CD14-positive monocyte (primary cell): ENCODE results near the gene SMAD3. TPM values are rescaled to one million over a fixed set of nuclear protein-coding genes. Genes with fewer than 3 reads are reported as not detected.
"Not testable (repeated sequence)": the region's sequence is repeated elsewhere in the genome, so short reads cannot be mapped to it uniquely, and the experiment has no call there.

Experiments
- DNase-seq, 3 donors: peaks; one replicate each; pipeline ENCODE4 v3.0.0-alpha.2; 2011 to 2022
- H2AFZ ChIP-seq: 2 replicates; pipeline ENCODE4 v1.6.0; 2012; ENCODE audit warnings: mild to moderate bottlenecking, low read depth, low read length, inconsistent platforms; ENCODE audit not compliant: insufficient read depth, poor library complexity, severe bottlenecking
- H3K27ac ChIP-seq, 2 donors: 1 replicate in 1 of 2; 2 replicates in 1 of 2; pipeline ENCODE4 v1.5.1; 2012 to 2013; ENCODE audit warnings: low read length in 2 of 2, control low read depth in 1 of 2, inconsistent platforms in 1 of 2, low read depth in 1 of 2, mild to moderate bottlenecking in 1 of 2
- H3K27me3 ChIP-seq, 2 donors: one replicate each; pipeline versions ENCODE4 v1.6.0 to v1.6.1; 2011 to 2013; ENCODE audit warnings: low read length in 2 of 2; ENCODE audit not compliant: control insufficient read depth in 2 of 2, insufficient read depth in 2 of 2
- H3K36me3 ChIP-seq, 2 donors: replicated peaks in 1 of 2; 1 replicate in 1 of 2; 2 replicates in 1 of 2; pipeline versions ENCODE4 v1.5.1 to v1.6.1; 2012 to 2013; ENCODE audit warnings: low read length in 2 of 2, control low read depth in 1 of 2, inconsistent platforms in 1 of 2, mild to moderate bottlenecking in 1 of 2; ENCODE audit not compliant: insufficient read depth in 2 of 2, control insufficient read depth in 1 of 2
- H3K4me1 ChIP-seq, 2 donors: 1 replicate in 1 of 2; 2 replicates in 1 of 2; pipeline versions ENCODE4 v1.5.1 to v1.6.1; 2012 to 2013; ENCODE audit warnings: low read length in 2 of 2, control low read depth in 1 of 2, inconsistent platforms in 1 of 2, mild to moderate bottlenecking in 1 of 2, moderate library complexity in 1 of 2; ENCODE audit not compliant: insufficient read depth in 2 of 2, control insufficient read depth in 1 of 2
- H3K4me2 ChIP-seq: replicated peaks from 2 replicates; pipeline ENCODE3; 2012; ENCODE audit warnings: low read length, moderate library complexity, mild to moderate bottlenecking; ENCODE audit not compliant: poor library complexity, severe bottlenecking; ENCODE audit errors: extremely low read depth
- H3K4me3 ChIP-seq, 3 experiments: fragments of 200-600 bp in 1 of 3; sonication (generic) in 1 of 3; replicated peaks in 1 of 3; 1 replicate in 2 of 3; 2 replicates in 1 of 3; pipeline ENCODE4 v1.5.1; 2011 to 2013; ENCODE audit warnings: low read length in 3 of 3, mild to moderate bottlenecking in 3 of 3, control low read depth in 2 of 3, low read depth in 2 of 3, inconsistent platforms in 1 of 3, moderate library complexity in 1 of 3
- H3K79me2 ChIP-seq: 2 replicates; pipeline ENCODE4 v1.6.0; 2012; ENCODE audit warnings: mild to moderate bottlenecking, control low read depth, inconsistent platforms, low read length, moderate library complexity; ENCODE audit not compliant: insufficient read depth
- H3K9ac ChIP-seq: 2 replicates; pipeline ENCODE4 v1.6.0; 2017; ENCODE audit warnings: low read length, mild to moderate bottlenecking; ENCODE audit not compliant: insufficient read depth, poor library complexity, severe bottlenecking
- H3K9me3 ChIP-seq, 2 donors: replicated peaks in 1 of 2; 1 replicate in 1 of 2; 2 replicates in 1 of 2; pipeline versions ENCODE4 v1.5.1 to v1.6.1; 2012 to 2013; ENCODE audit warnings: low read length in 2 of 2, control low read depth in 1 of 2; ENCODE audit not compliant: control insufficient read depth in 1 of 2, insufficient read depth in 1 of 2
- H4K20me1 ChIP-seq: 2 replicates; pipeline ENCODE4 v1.6.0; 2012; ENCODE audit warnings: mild to moderate bottlenecking, low read length, control low read depth, moderate library complexity; ENCODE audit not compliant: insufficient read depth
- H3K27ac Mint-ChIP-seq, 7 donors: one replicate each; pipeline ENCODE4 v1.8.0; 2020; ENCODE audit warnings: mild to moderate bottlenecking in 7 of 7, mixed read lengths in 7 of 7, moderate library complexity in 6 of 7, inconsistent platforms in 2 of 7
- H3K27me3 Mint-ChIP-seq, 3 donors: one replicate each; pipeline ENCODE4 v1.8.0; 2021 to 2022; ENCODE audit warnings: low read depth in 3 of 3, mild to moderate bottlenecking in 3 of 3, mixed read lengths in 3 of 3, moderate library complexity in 3 of 3, inconsistent platforms in 1 of 3
- H3K36me3 Mint-ChIP-seq, 2 donors: one replicate each; pipeline ENCODE4 v1.8.0; 2020; ENCODE audit warnings: mixed read lengths in 2 of 2, inconsistent platforms in 1 of 2, mild to moderate bottlenecking in 1 of 2
- H3K4me1 Mint-ChIP-seq: one replicate; pipeline ENCODE4 v1.8.0; 2020; ENCODE audit warnings: mild to moderate bottlenecking, mixed read lengths
- H3K4me3 Mint-ChIP-seq, 2 donors: one replicate each; pipeline ENCODE4 v1.8.0; 2020; ENCODE audit warnings: mild to moderate bottlenecking in 2 of 2, mixed read lengths in 2 of 2, moderate library complexity in 1 of 2
- H3K9me3 Mint-ChIP-seq, 7 donors: one replicate each; pipeline ENCODE4 v1.8.0; 2020 to 2022; ENCODE audit warnings: mixed read lengths in 7 of 7, mild to moderate bottlenecking in 6 of 7, moderate library complexity in 6 of 7, inconsistent platforms in 2 of 7
- WGBS: methylation state at CpG from one replicate; pipeline ENCODE4 v1.1.5; 2013; ENCODE audit warnings: missing lambda C conversion rate; ENCODE audit not compliant: insufficient coverage; 5-methylcytosine and 5-hydroxymethylcytosine counted together
- intact Hi-C, 2 donors: fragments of 100-400 bp; cut with micrococcal nuclease; formaldehyde crosslinking; loops; one replicate each; pipeline versions ENCODE4 v1.15.0 to v1.15.1; 2023
- polyA plus RNA-seq, 3 donors: library from polyadenylated mRNA; depleted of rRNA in 1 of 3; unstranded in 2 of 3; stranded (reverse) in 1 of 3; fragments of 300-500 nt in 2 of 3; fragments of >200 nt in 1 of 3; fragmentation: Illumina TruSeq in 2 of 3; gene quantifications; 1 replicate in 2 of 3; 2 replicates in 1 of 3; pipeline ENCODE4 v1.2.3, GENCODE V29; 2012 to 2021
- TF ChIP-seq, protein P1 (sequence below): fragments of 200-600 bp; IDR thresholded peaks from one replicate; pipeline ENCODE4 v1.8.0; 2022; ENCODE audit warnings: antibody characterized with exemption, mild to moderate bottlenecking

Gene SMAD3
- polyA plus RNA-seq, 3 donors, result 4.4 to 41.7 (median 5.4) TPM

DNA sequence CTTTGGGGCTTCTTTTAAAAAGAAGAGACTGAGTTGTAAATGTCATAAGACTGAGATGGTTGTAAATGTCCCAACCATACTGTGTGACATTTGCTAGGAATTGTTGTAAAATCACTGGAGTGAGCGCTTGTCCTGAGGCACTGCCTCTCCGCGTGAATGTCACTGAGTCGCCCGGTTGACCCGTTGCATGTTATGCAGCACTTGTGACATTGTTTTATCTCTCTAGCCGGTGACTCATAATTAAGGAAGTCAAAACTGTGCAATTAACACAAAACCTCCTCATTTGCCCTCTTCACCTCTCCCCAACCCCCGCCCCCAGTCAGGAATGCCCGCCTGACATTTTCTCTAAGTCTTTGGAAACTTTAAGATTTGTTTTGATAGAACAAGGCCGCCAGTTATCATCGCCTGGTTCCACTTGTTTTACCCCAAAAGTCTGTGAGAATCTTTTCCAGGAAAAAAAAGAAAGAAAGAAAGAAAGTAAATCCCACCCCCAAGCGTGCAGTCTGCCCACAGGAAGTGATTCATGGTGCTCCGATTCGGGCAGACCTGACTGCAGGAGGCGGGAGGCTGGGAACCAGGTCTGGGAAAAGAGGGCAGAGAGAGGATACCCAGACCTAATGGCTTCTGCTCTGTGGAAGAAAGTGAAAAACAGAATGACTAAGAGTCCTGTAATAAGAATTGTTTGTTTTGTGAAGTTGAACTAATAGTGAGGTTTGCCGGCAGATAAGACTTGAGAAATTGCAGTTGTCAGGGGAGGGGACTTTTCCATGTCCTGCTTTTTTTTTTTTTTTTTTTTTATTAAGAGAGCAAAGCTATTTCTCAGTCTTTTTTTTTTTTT is 84.8 kb downstream of the SMAD3 start:
- peaks cover 0 to 2% (median 0%) of the 10 kb centered on the region in 3 donors for H3K27me3 Mint-ChIP-seq
- H3K4me3 Mint-ChIP-seq, result peak overlapping the region; percentile 69 to 82
- 6% methylated on average over 8 of the region's 16 CpGs for WGBS
- H3K9me3 ChIP-seq, result no peaks in the 10 kb centered on the region
- H3K9me3 Mint-ChIP-seq, result no peaks in the 10 kb centered on the region
- peaks cover 0 to 9% of the 10 kb centered on the region in 2 donors for H3K36me3 ChIP-seq
- H3K27ac Mint-ChIP-seq, result peak overlapping the region; percentile 94 to 99 (median 98)
- H3K9ac ChIP-seq, result peak overlapping the region; percentile 43
- peaks cover 65% of the 10 kb centered on the region for H3K79me2 ChIP-seq
- DNase-seq, result peak; percentile 90 to 96 (median 94)
- peak overlapping the region in 2 of 3 experiments; percentile 2 to 31 for H3K4me3 ChIP-seq
- peak overlapping the region; percentile 67 to 93 for H3K27ac ChIP-seq
- intact Hi-C loops, result loop anchor here (5.0 kb wide), 2 partner anchors 37 to 43 kb away; no protein-coding TSS in a partner anchor
- peaks cover 57 to 58% of the 10 kb centered on the region in 2 donors for H3K4me1 ChIP-seq
- H2AFZ ChIP-seq, result no peak overlapping the region
- H4K20me1 ChIP-seq, result no peaks in the 10 kb centered on the region
- TF ChIP-seq, protein P1, sequence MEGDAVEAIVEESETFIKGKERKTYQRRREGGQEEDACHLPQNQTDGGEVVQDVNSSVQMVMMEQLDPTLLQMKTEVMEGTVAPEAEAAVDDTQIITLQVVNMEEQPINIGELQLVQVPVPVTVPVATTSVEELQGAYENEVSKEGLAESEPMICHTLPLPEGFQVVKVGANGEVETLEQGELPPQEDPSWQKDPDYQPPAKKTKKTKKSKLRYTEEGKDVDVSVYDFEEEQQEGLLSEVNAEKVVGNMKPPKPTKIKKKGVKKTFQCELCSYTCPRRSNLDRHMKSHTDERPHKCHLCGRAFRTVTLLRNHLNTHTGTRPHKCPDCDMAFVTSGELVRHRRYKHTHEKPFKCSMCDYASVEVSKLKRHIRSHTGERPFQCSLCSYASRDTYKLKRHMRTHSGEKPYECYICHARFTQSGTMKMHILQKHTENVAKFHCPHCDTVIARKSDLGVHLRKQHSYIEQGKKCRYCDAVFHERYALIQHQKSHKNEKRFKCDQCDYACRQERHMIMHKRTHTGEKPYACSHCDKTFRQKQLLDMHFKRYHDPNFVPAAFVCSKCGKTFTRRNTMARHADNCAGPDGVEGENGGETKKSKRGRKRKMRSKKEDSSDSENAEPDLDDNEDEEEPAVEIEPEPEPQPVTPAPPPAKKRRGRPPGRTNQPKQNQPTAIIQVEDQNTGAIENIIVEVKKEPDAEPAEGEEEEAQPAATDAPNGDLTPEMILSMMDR, result no peak
- no peaks in the 10 kb centered on the region for H3K27me3 ChIP-seq
- peaks cover 68% of the 10 kb centered on the region for H3K4me1 Mint-ChIP-seq
- H3K4me2 ChIP-seq, result peak overlapping the region; percentile 26
- H3K36me3 Mint-ChIP-seq, result peaks cover 27 to 32% of the 10 kb centered on the region in 2 donors

DNA sequence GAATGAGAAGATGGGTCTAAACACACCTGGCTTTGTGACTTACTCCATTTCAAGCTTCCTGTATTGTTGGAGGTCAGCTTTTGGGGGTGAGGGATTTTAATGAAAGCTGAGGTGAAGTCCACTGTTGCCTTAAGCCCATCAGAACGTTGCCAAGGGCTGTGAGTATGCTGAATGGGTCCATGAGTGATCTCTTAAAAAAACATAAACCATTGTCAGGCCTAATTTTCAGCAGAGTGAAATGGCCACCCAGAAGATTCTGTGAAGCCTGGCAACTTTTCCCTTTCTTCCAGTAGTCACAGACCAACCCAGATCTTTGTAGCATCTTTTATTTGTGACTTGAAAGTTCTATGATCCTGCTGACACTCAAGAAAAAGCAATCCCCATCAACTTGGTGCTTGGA is 87.0 kb downstream of the SMAD3 start:
- Histone ChIP-seq H3K79me2 (peaks cover 59% of the 10 kb centered on the region), H3K9me3 (no peaks in the 10 kb centered on the region), H3K27ac (no peak overlapping the region), H3K4me3 (no peak overlapping the region), H3K9ac (no peak overlapping the region), H4K20me1 (peaks cover 2% of the 10 kb centered on the region), H3K4me1 (peaks cover 35 to 36% of the 10 kb centered on the region in 2 donors), H2AFZ (no peak overlapping the region), H3K36me3 (peaks cover 0 to 9% of the 10 kb centered on the region in 2 donors), H3K4me2 (no peak overlapping the region), H3K27me3 (no peaks in the 10 kb centered on the region)
- peaks cover 36 to 41% of the 10 kb centered on the region in 2 donors for H3K36me3 Mint-ChIP-seq
- peaks cover 0 to 6% (median 4%) of the 10 kb centered on the region in 7 donors for H3K9me3 Mint-ChIP-seq
- intact Hi-C loops, result loop anchor here (5.0 kb wide), 2 partner anchors 35 to 45 kb away; no protein-coding TSS in a partner anchor
- H3K27ac Mint-ChIP-seq, result peak overlapping the region in 2 of 7 donors; percentile 46 to 52
- no peak overlapping the region for H3K4me3 Mint-ChIP-seq
- H3K4me1 Mint-ChIP-seq, result peaks cover 53% of the 10 kb centered on the region
- WGBS, result no CpG with 5 or more reads among the region's 1 CpG
- no peak for DNase-seq
- peaks cover 0 to 2% (median 0%) of the 10 kb centered on the region in 3 donors for H3K27me3 Mint-ChIP-seq
- TF ChIP-seq, protein P1, result no peak

DNA sequence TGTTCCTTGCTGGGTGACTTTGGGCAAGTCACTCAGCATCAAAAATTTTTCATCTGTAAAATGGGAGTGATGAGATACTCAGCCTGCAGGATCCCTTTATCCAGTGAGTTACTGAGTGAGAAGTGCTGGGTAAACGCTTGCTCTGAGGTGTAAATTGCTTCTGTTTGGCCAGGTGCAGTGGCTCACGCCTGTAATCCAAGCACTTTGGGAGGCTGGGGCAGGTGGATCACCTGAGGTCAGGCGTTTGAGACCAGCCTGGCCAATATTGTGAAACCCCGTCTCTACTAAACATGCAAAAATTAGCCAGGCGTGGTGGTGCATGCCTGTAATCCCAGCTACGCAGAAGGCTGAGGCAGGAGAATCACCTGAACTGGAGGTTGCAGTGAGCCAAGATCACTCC is 87.6 kb downstream of the SMAD3 start:
- peaks cover 58% of the 10 kb centered on the region for H3K79me2 ChIP-seq
- H3K9me3 ChIP-seq, DNase-seq, H2AFZ ChIP-seq, H3K9ac ChIP-seq, H3K4me2 ChIP-seq, H4K20me1 ChIP-seq, H3K27ac ChIP-seq, H3K27ac Mint-ChIP-seq, H3K27me3 Mint-ChIP-seq, H3K4me3 ChIP-seq, H3K9me3 Mint-ChIP-seq, H3K36me3 ChIP-seq, H3K4me3 Mint-ChIP-seq, H3K27me3 ChIP-seq: not testable (repeated sequence)
- WGBS, result 95% methylated on average over 6 of the region's 6 CpGs
- peaks cover 52% of the 10 kb centered on the region for H3K4me1 Mint-ChIP-seq
- peaks cover 29 to 32% of the 10 kb centered on the region in 2 donors for H3K4me1 ChIP-seq
- intact Hi-C loops, result loop anchor here (5.0 kb wide), 2 partner anchors 34 to 46 kb away; no protein-coding TSS in a partner anchor
- H3K36me3 Mint-ChIP-seq, result peaks cover 35 to 42% of the 10 kb centered on the region in 2 donors
